ENCODE data around the gene TRIM14. TPM values are rescaled to one million over a fixed set of nuclear protein-coding genes. Genes with fewer than 3 reads are reported as not detected.

Gene TRIM14, protein sequence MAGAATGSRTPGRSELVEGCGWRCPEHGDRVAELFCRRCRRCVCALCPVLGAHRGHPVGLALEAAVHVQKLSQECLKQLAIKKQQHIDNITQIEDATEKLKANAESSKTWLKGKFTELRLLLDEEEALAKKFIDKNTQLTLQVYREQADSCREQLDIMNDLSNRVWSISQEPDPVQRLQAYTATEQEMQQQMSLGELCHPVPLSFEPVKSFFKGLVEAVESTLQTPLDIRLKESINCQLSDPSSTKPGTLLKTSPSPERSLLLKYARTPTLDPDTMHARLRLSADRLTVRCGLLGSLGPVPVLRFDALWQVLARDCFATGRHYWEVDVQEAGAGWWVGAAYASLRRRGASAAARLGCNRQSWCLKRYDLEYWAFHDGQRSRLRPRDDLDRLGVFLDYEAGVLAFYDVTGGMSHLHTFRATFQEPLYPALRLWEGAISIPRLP
- total RNA-seq: 7.7 and 12.0 TPM in 2 replicates

DNA sequence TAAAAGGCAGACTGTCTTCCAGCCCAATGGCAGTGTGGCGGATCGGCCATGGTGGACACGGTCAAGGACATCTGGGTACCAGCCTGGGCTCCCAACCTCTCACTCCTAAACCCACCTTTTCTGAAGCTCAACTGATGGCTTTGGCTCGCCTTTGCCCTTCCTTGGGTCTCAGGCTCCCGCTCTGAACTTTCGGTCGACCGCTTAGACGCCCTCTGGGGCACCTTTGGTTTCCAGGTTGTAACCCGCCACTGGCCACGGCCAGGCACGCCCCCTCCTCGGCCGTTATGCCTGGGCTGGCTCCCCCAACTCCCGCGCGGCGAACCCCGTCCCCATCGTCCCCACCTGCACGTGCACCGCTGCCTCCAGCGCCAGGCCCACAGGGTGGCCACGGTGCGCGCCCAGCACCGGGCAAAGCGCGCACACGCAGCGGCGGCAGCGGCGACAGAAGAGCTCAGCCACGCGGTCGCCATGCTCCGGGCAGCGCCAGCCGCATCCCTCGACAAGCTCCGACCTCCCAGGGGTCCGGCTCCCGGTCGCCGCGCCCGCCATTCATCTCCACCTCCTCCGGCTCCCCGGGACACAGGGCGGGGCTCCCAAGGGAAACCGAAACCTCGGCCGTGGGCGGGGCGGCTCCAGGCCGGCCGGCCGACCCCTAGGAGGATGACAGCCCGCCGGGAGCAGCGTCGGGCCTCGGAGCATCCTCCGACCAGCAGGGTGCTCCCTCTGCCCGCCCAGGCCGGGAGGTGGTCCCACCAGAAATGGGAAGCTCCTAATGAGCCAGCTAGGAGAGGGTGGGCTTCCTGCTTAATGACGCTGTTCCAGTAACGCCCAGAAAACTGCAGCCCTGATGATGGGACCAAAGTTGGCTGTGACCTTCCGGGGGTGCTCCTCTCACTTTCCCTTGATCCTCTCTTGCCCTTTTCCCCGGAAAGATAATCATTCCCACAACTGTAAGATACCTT is at the start of gene TRIM14:
TSS of gene TRIM14 (minus strand) at position 583 of the 962 bp plus-strand sequence. CDS start at position 549, 34 bp downstream.

DNA sequence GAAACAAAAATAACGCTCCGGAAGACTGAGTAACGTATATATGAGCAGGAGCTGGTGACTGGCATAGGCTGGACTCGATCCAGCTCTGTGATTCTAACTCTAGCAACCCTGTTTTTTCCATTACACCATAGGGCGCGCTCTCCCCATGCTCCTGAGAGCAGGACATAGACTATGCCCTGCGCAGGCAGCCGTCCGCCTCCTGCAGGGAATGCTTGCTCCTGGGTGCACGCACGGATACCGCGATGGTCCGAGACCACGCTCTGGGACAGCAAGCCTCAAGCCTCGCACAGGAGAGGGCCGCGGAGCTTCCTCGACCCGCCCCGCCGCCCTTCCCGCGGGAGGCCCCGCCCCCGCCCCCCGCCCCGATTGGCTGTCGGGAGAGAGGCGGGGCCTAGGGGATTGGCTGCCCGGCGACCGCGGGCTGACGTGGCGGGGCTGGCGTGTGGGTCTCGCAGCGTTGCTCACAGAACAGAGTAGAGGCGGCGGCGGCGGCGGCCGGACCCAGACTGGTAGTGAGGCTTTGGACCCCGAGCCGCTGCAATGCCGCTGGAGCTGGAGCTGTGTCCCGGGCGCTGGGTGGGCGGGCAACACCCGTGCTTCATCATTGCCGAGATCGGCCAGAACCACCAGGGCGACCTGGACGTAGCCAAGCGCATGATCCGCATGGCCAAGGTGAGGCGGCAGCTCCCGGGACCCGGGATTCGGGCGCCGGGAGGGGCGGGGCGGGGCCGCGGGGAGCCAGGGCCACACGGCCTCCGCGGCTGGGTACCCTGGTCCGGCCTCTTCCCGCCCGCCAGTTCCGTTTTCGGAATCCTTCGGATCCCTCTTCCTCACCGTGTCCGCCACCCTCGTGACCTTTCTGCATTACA is 62.5 kb downstream of the TRIM14 start, which contains the start of gene NANS:
TSS of gene NANS (plus strand) at position 464 of the 869 bp plus-strand sequence. CDS start at position 541, 77 bp downstream.

Other genes with a start within 250 kb of the TRIM14 start
- gene TRMO, start 196.7 kb downstream of the TRIM14 start, total RNA-seq: 16.5 and 18.8 TPM in 2 replicates
- not detected in 2 replicates for gene HEMGN, start 181.1 kb downstream of the TRIM14 start, total RNA-seq
- gene ANP32B, start 135.9 kb downstream of the TRIM14 start, total RNA-seq: 9.5 and 10.4 TPM in 2 replicates
- 131 and 154 TPM in 2 replicates for gene NANS, start 62.5 kb downstream of the TRIM14 start, total RNA-seq
- 0.12 and 0.44 TPM in 2 replicates for gene CORO2A, start 73.4 kb upstream of the TRIM14 start, total RNA-seq
- 24.5 and 34.3 TPM in 2 replicates for gene TBC1D2, start 136.4 kb upstream of the TRIM14 start, total RNA-seq

Measured in uterine smooth muscle cell (primary cell).